GM18517 (cell line): ENCODE results near the gene C3orf22.
"Not testable (repeated sequence)": the region's sequence is repeated elsewhere in the genome, so short reads cannot be mapped to it uniquely, and the experiment has no call there.

Experiments used
- ATAC-seq: cut with Tn5 transposase; IDR thresholded peaks from one replicate; pipeline ENCODE4 v1.9.1; 2021; ENCODE audit warnings: mild to moderate bottlenecking, moderate library complexity; ENCODE audit not compliant: unreplicated experiment

C3orf22 gene

GRCh38 chr3:126558336-126559071 is at the start of gene C3orf22:
C3orf22 (minus strand) TSS chr3:126558932; CDS start chr3:126553390, 5,542 bp downstream.
- no peak for ATAC-seq

DNA sequence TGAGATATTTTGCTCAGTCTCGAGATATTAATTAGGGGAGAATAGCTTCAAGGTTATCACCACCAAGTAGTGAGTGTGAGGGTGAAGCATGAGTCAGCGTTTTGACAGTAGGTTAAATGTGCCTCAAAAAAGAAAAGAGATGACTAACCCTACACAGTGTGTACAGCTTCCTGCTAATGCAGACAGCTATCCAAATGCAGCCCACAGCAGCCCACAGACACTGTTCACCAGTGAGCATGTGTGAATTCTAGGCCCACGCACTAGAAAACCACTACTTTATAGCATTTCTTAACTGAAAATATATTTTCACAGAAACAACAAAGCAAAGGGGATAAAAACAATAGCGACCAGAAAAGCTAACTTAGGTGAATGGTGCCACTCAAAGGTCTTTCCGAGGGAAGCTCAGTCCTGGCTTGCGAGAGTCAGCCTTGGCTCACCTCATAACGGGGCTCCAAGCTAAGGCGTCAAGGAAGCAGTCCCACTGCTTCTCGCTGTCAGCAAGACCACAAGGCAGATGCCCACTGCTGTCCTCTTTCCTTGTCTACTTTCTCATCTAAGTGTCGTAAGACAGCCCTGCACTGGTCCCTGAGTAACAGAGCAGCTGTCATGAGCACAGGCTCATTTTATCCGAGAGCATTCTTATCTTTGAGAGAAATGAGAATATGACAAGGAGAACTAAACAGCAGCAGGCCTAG is 48.6 kb upstream of the C3orf22 start:
- no peak for ATAC-seq

DNA sequence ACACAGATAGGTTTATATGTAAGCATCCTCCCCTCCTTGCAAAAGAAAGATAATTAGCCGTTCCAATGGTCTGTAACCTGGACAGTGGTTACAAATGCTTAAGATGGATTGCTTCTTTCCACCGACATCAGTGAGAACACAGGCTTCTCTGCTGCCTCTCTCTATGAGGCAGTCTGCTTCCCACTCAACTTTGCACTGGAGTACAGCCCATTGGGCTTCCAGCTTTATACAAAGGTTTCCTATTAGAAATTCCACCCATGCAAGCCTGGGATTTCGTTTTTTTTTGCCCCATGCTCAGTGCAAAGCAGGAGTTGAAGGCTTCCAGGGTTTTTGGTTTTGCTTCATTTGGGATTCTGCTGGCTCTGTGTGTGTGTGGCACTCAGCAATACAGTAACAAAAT is 47.3 kb upstream of the C3orf22 start:
- ATAC-seq, result no peak

DNA sequence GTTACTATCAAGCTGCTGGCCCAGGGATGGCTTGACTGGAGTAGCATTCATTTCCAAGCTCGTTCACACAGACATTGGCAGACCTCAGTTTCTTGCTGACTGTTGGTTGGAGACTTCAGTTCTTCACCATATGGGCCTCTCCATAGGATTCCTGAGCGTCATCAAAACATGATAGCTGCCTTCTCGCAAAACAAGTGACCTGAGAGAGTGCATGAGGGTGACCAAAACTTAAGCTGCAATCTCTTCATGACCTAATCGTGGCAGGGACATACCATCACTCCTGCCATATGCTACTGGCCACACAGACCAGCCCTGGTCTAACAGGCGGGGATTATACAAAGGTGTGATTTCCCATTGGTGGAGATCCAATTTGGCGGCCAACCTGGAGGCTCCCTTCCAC is 46.0 kb upstream of the C3orf22 start:
- ATAC-seq, result no peak

- ATAC-seq, result no peak
These were observed 40.4 kb upstream of the C3orf22 start for GRCh38 chr3:126599101-126599500.

DNA sequence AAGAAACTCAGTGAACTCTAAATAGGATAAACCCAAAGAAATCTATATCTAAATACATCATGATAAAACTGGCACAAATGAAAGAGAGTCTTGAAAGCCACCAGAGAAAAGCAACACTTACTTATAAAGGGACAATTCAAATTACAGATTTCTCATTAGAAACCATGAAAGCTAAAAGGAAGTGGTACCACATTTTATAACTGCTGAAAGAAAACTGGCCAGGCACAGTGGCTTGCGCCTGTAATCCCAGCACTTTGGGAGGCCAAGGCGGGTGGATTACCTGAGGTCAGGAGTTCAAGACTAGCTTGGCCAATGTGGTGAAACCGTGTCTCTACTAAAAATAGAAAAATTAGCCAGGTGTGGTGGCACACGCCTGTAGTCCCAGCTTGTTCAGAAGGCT is 36.7 kb upstream of the C3orf22 start:
- not testable (repeated sequence) for ATAC-seq

DNA sequence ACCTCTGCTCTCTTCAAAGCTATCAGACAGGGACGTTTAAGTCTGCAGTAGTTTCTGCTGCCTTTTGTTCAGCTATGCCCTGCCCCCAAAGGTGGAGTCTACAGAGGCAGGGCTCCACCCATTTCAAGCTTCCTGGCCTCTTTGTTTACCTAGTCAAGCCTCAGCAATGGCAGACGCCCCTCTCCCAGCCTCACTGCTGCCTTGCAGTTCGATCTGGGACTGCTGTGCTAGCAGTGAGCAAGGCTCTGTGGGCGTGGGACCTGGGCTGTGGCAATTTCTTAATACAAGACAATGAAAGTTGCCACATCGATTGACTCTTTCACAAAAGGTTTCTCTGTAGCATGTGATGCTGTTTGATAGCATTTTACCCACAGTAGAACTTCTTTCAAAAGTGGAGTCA is 32.8 kb upstream of the C3orf22 start:
- ATAC-seq, result not testable (repeated sequence)

DNA sequence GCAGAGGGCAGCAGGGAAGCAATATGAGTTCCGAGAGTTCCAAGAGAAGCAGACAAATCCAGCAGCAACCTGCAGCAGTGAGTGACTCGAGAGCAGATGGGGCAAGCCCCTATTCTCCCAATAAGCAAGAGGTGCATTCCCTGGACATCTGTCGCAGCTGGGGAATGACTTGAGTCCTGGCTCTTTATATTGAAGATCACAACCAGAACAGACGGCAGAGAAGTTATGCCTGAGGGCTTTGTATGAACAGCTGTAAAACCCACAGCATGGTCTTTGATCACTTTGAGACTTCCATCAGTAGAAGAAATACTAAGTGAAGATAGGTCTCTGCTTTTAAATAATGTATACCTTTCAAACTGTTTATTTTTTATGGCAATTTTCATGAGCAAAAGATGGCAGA is 23.6 kb upstream of the C3orf22 start:
- ATAC-seq, result no peak

- no peak for ATAC-seq
These were observed 22.8 kb upstream of the C3orf22 start for GRCh38 chr3:126581569-126581968.

DNA sequence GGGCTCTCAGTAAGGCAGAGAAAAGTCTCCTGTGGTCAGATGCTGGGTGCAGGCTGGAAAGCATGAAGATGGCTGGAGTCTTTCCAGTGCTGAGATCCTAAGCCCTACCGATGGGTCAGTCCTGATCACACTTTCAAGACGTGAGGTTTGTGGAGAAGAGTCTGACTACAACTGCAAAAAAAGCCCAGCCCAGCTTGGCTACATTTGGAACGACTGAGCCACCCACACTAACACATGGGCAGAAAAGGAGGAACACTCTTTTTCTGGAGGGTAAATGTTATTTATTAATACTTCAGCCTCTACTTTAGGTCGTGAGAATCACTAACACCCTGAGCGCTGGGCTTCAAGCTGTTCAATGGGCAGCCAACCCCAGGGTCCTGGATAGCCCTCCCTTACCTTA is 22.0 kb upstream of the C3orf22 start:
- ATAC-seq, result no peak

DNA sequence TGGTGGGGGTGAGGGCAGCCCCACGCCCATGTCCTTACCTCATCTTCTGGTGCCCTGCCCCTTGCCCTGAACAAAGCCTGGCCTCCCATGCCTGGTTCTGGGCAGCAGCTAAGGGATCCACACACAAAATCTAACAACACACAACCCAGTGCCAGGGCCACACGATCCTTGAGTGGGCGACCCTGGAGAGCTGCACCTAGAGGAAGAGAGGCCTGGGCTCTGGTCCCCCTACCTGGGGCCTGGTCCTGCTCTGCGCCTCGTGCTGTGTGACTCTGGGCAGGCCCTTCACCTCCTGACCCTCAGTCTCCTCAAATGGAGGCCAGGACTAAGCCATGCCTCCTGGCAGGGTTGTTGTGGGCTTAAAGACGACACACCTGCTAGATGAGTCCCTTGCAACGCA is 20.0 kb upstream of the C3orf22 start:
- no peak for ATAC-seq

- ATAC-seq, result no peak
These were observed 18.5 kb upstream of the C3orf22 start for GRCh38 chr3:126577261-126577660.

- no peak for ATAC-seq
These were observed 14.9 kb upstream of the C3orf22 start for GRCh38 chr3:126573492-126574117.

DNA sequence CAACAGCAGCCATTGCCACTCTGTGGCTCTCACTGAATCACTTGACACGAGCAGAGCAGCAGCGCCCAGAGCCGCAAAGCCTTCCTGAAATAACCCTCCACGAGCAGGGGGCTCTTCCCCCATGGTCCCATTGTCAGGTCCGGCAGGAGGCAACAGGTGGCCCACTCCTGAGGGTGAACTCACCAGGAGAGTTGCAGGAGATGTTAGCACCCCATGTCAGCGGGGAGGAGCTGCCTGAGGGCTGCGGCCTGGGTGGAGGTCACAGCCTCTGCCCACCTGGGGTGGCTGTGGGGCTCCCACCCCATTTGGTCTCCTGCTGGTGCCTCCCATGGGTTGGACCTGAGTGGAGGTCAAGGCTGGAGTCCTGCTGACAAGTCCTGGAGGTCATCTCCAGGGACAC is 12.3 kb upstream of the C3orf22 start:
- no peak for ATAC-seq

- ATAC-seq, result no peak
These were observed 11.4 kb upstream of the C3orf22 start for GRCh38 chr3:126570103-126570541.

- ATAC-seq, result no peak
These were observed 10.8 kb upstream of the C3orf22 start for GRCh38 chr3:126569390-126569975.

GRCh38 chr3:126568776-126569342 is 10.1 kb upstream of the C3orf22 start:
- no peak for ATAC-seq

- no peak for ATAC-seq
These were observed 9.1 kb upstream of the C3orf22 start for GRCh38 chr3:126567696-126568438.

GRCh38 chr3:126562737-126563276 is 4.1 kb upstream of the C3orf22 start:
- no peak for ATAC-seq

- ATAC-seq, result no peak
These were observed 971 bp downstream of the C3orf22 start for GRCh38 chr3:126557761-126558160.
